DMS79 (cell line): ENCODE data around the gene HTR2C.
"Not testable (repeated sequence)": the region's sequence is repeated elsewhere in the genome, so short reads cannot be mapped to it uniquely, and the experiment has no call there.

Experiments used
- DNase-seq: peaks from one replicate; lab custom pipeline; 2025; lab: John Stamatoyannopoulos, UW

Gene HTR2C

GRCh38 chrX:114583646-114584374, at the start of gene HTR2C:
Gene HTR2C, plus strand, starts transcription at chrX:114584086. Its CDS starts 142,851 bp downstream, at chrX:114726937.
- no peak for DNase-seq

GRCh38 chrX:114580336-114580735, 3.5 kb upstream of the HTR2C start:
- DNase-seq = no peak

GRCh38 chrX:114581528-114582263, 2.2 kb upstream of the HTR2C start:
- DNase-seq = no peak

GRCh38 chrX:114582264-114582632, 1.6 kb upstream of the HTR2C start:
- DNase-seq = no peak

- no peak for DNase-seq
Observed at GRCh38 chrX:114582698-114583395, 1.0 kb upstream of the HTR2C start.

GRCh38 chrX:114584375-114584943, 573 bp downstream of the HTR2C start:
- DNase-seq = no peak

- no peak for DNase-seq
Observed at GRCh38 chrX:114584983-114585842, 1.3 kb downstream of the HTR2C start.

- no peak for DNase-seq
Observed at GRCh38 chrX:114591121-114591520, 7.2 kb downstream of the HTR2C start.

- no peak for DNase-seq
Observed at GRCh38 chrX:114599305-114599704, 15.4 kb downstream of the HTR2C start.

- DNase-seq = no peak
Observed at GRCh38 chrX:114599911-114600310, 16.0 kb downstream of the HTR2C start.

- not testable (repeated sequence) for DNase-seq
Observed at GRCh38 chrX:114606619-114607018, 22.7 kb downstream of the HTR2C start.

GRCh38 chrX:114611018-114611619, 27.2 kb downstream of the HTR2C start:
- no peak for DNase-seq

- no peak for DNase-seq
Observed at GRCh38 chrX:114615765-114616164, 31.9 kb downstream of the HTR2C start.

GRCh38 chrX:114619874-114620273, 36.0 kb downstream of the HTR2C start:
- DNase-seq = no peak

GRCh38 chrX:114626323-114626722, 42.4 kb downstream of the HTR2C start:
- DNase-seq = no peak

GRCh38 chrX:114635986-114636385, 52.1 kb downstream of the HTR2C start:
- no peak for DNase-seq

- DNase-seq = no peak
Observed at GRCh38 chrX:114650351-114650750, 66.5 kb downstream of the HTR2C start.

GRCh38 chrX:114675365-114675764, 91.5 kb downstream of the HTR2C start:
- DNase-seq = no peak

GRCh38 chrX:114700533-114700932, 116.6 kb downstream of the HTR2C start:
- DNase-seq = not testable (repeated sequence)

GRCh38 chrX:114709406-114709805, 125.5 kb downstream of the HTR2C start:
- DNase-seq = no peak

- no peak for DNase-seq
Observed at GRCh38 chrX:114710571-114710970, 126.7 kb downstream of the HTR2C start.
